ENCODE data around the gene C22orf42.
A peak's percentile ranks its signal among the peaks of the same experiment; 100 is the strongest.
"Not testable (repeated sequence)": the region's sequence is repeated elsewhere in the genome, so short reads cannot be mapped to it uniquely, and the experiment has no call there.

Gene C22orf42

DNA sequence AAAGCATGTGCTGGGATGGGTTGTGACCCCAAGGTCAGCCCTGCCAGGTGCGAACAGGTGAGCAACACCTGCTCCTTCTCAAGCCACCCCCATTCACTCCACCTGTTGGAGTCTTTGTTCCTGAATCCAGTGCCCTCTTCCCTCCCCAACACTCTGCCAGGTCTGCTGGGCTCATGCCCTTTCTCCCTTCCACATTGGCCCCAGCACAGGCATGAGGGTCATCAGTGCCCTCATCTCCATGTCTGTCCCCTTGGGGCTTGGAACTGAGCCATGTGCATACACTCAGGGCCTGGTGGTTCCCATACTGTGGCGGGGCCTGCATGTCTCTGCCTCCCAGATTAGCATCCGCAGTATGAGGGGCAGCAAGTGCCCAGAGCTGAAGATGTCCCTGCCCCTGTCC, 26.7 kb upstream of the C22orf42 start:
- no peak for DNase-seq (ENCODE audit: low spot score)

GRCh38 chr22:32183625-32184024, 24.5 kb upstream of the C22orf42 start:
- no peak for DNase-seq (ENCODE audit: low spot score)

DNA sequence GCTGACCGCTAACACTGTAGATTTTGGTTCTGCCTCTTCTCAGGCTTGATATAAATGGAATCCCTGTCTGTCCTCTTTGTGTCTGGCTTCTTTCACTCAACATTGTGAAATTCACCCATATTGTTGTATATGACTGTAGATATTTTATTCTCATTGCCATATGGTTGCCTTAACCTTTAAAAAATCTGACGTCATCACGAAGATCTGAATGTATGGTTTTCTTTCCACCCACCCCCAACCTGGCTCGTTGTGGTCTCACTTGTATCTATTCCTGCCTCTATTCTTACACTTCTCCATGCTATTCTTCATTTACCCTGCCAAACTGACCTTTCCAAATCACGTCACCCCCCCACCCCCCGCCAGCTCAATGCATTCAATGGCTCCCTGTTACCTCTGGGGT, 21.9 kb upstream of the C22orf42 start:
- DNase-seq (ENCODE audit: low spot score), result no peak

DNA sequence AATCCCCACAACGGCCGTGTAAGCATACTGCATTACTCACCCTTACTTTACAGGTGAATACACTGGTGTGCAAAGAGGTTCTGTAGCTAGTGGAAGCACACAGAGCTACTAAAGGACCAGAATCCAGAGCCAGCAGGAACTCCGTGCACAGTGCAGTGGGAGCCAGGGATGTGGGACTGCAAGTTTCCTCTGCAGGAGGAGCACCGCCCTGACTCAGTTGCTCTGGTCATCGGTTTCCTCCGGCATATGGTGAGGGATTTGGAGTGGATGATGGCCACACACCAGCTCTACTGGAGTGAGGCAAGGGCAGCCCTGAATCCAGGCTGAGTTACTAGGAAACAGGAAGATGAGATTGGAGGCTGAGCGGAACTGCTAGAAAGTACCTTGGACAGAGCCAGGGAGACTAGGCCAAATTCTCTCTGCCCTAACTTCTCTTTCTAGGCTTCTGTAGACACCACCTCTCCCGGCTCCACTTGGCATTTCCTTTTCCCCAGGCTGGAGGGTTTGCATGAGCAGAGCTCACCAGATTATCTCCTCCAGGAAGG, 18.2 kb upstream of the C22orf42 start:
- DNase-seq (ENCODE audit: low spot score), result no peak

- no peak for DNase-seq (ENCODE audit: low spot score)
These were observed 16.9 kb upstream of the C22orf42 start for GRCh38 chr22:32175683-32176644.

- DNase-seq (ENCODE audit: low spot score), result no peak
These were observed 16.0 kb upstream of the C22orf42 start for GRCh38 chr22:32175115-32175514.

GRCh38 chr22:32165681-32166080, 6.6 kb upstream of the C22orf42 start:
- no peak for DNase-seq (ENCODE audit: low spot score)

DNA sequence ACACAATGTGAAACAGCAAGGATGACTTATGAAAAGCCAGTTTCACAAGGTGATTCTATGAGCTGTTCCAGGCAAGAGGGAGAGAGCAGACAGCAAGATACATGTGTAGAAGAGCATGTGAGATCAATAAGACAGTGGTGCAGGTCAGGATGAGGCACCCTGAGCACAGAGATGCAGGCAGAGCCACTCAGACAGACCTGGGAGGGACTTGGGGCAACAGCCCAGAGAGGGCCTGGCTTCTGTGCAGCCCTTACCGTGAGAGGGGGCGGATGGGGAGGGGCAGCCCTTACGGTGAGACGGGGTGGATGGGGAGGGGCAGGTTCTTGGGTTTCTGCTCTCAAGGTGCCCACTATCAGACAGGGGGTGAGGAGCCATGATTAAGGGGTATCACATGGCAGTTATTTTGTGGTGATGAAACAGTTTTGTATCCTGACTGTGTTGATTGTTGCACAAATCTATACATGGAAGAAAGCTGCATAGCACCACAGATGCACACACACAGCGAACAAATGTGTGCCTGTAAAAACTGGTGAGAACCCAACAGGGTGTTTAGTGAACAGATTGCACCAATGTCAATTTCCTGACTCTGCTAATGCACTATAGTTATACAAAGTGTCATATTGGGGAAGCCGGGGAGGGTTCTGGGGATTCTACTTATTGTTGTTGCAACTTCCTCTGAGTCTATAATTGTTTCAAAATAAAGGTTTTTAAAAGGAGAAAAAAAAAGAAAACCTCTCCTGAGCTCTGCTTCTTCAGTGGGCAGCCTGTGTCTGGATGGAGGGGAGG, 5.2 kb upstream of the C22orf42 start:
- no peak for DNase-seq (ENCODE audit: low spot score)

- DNase-seq (ENCODE audit: low spot score), result not testable (repeated sequence)
These were observed 1.3 kb upstream of the C22orf42 start for GRCh38 chr22:32160411-32160810.

- not testable (repeated sequence) for DNase-seq (ENCODE audit: low spot score)
These were observed 1.5 kb downstream of the C22orf42 start for GRCh38 chr22:32157632-32158031.

- not testable (repeated sequence) for DNase-seq (ENCODE audit: low spot score)
These were observed 4.4 kb downstream of the C22orf42 start for GRCh38 chr22:32154727-32155126.

- DNase-seq (ENCODE audit: low spot score), result not testable (repeated sequence)
These were observed 7.5 kb downstream of the C22orf42 start for GRCh38 chr22:32151641-32152040.

DNA sequence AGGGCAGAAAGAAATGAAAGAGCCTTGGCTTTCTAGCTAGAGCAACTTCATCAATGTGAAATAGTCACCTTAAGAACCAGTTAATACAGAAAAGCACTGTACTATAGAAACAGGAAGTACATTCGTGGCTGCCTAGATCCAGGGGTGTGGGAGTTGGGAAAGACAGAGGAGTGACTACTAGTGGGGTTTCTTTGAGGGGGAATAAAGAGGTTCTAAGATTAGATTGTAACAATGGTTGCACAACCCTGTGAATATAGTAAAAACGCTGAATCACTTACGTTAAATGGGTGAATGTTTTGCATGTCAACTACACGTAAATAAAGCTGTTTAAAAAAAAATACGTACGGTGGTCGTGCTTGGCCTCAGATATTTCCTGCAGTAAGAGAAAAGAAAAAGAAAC, 8.5 kb downstream of the C22orf42 start:
- DNase-seq (ENCODE audit: low spot score), result not testable (repeated sequence)

DNA sequence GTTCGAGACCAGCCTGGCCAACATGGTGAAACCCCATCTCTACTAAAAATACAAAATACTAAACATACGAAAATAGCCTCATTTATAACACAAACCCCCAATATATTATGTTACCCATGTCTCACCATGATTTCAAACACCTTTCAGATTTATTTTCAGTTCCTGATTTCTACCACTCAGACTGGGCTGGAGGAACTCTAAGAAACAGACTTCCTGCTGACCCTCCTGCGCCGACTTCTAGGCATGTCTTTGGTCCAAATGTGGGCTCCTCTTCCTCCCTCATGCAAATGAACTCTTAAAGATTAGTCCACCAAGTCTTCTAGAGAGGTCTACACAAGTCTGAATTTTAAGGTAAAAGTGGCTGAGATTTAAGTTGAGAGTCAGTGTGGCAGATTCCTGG, 10.7 kb downstream of the C22orf42 start:
- DNase-seq (ENCODE audit: low spot score), result not testable (repeated sequence)

GRCh38 chr22:32147128-32147527, 12.0 kb downstream of the C22orf42 start:
- not testable (repeated sequence) for DNase-seq (ENCODE audit: low spot score)

DNA sequence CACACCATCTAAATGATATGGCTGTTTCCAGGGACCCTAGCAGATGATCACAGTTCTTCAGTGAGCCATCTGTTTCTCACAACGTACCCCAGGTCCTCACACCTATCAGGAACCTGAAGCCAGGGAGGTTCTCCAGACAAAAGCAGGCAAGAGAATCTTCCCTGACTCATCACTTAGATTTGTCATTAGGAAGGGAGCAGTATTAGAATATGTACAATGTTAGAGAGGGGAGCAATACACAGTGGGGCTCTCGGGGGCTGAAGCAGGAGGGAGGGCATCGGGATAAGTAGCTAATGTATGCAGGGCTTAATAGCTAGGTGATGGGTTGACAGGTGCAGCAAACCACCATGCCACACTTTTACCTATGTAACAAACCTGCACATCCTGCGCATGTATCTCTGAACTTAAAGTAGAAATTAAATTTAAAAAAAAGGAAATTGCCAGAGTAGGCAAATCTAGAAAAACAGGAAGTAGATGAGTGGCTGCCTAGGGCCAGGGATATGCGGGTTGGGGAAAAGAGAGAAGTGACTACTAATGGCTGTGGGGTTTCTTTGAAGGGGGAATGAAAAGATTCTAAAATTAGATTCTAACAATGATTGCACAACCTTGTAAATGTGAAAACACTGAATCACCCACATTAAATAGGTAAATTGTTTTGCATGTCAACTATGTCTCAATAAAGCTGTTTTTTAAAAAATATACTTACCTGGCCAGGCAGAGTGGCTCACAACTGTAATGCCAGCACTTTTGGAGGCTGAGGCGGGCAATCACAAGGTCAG, 14.4 kb downstream of the C22orf42 start:
- peak; percentile 24 for DNase-seq (ENCODE audit: low spot score)

GRCh38 chr22:32142600-32142999, 16.5 kb downstream of the C22orf42 start:
- no peak for DNase-seq (ENCODE audit: low spot score)

GRCh38 chr22:32140688-32141087, 18.4 kb downstream of the C22orf42 start:
- not testable (repeated sequence) for DNase-seq (ENCODE audit: low spot score)

DNA sequence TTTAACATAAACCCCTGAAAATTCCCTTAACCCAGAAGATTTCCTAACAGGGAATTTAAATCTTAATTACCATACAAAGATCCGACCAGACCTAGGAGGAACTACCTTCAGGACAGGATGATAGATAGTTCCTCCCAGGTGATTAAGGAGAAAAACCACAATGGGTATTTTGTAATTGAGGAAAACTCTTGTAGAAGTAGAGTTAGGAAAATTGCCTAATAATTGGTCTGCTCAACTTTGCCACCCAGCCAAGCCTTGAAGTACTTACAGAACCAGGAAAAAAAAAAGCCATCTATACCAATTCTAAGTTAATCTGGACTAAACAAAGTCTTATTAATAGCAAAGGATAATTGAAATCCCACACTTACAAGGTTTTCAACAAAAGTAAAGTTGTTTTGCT, 20.5 kb downstream of the C22orf42 start:
- not testable (repeated sequence) for DNase-seq (ENCODE audit: low spot score)

GRCh38 chr22:32137731-32138324, 21.3 kb downstream of the C22orf42 start:
- not testable (repeated sequence) for DNase-seq (ENCODE audit: low spot score)

- DNase-seq (ENCODE audit: low spot score), result not testable (repeated sequence)
These were observed 22.2 kb downstream of the C22orf42 start for GRCh38 chr22:32136881-32137280.

Data from putamen (tissue), 1 donor.